Endothelial cell (in vitro differentiated cells): Measurements from ENCODE around the gene SIDT2. TPM values are rescaled to one million over a fixed set of nuclear protein-coding genes. Genes with fewer than 3 reads are reported as not detected.
"Not testable (repeated sequence)": the region's sequence is repeated elsewhere in the genome, so short reads cannot be mapped to it uniquely, and the experiment has no call there.

Experiments
- DNase-seq: peaks from one replicate; pipeline ENCODE4 v3.0.0; 2021; ENCODE audit warnings: low spot score
- H3K27ac Mint-ChIP-seq: one replicate; pipeline ENCODE4 v1.8.0; 2021; ENCODE audit warnings: mixed read lengths, inconsistent platforms; ENCODE audit not compliant: unreplicated experiment
- H3K27me3 Mint-ChIP-seq: one replicate; pipeline ENCODE4 v1.8.0; 2021; ENCODE audit warnings: mild to moderate bottlenecking, moderate library complexity, mixed read lengths, inconsistent platforms; ENCODE audit not compliant: unreplicated experiment
- H3K36me3 Mint-ChIP-seq: one replicate; pipeline ENCODE4 v1.8.0; 2021; ENCODE audit warnings: mild to moderate bottlenecking, low read depth, mixed read lengths, inconsistent platforms; ENCODE audit not compliant: unreplicated experiment
- H3K4me1 Mint-ChIP-seq: one replicate; pipeline ENCODE4 v1.8.0; 2021; ENCODE audit warnings: mild to moderate bottlenecking, mixed read lengths, inconsistent platforms; ENCODE audit not compliant: unreplicated experiment
- H3K4me3 Mint-ChIP-seq: one replicate; pipeline ENCODE4 v1.8.0; 2021; ENCODE audit warnings: mild to moderate bottlenecking, mixed read lengths, inconsistent platforms; ENCODE audit not compliant: unreplicated experiment
- H3K9me3 Mint-ChIP-seq: one replicate; pipeline ENCODE4 v1.8.0; 2021; ENCODE audit warnings: mixed read lengths, inconsistent platforms; ENCODE audit not compliant: unreplicated experiment
- long read RNA-seq: library from polyadenylated mRNA; unstranded; transcript quantifications from one replicate; pipeline ENCODE4 v2.0.0, GENCODE V29; 2020; ENCODE audit not compliant: unreplicated experiment
- total RNA-seq: library from RNA; stranded (reverse); fragmentation: NEBNext Ultra II Directional; extraction: Animal tissue kit (Norgen Biotek cat#: 25700); gene quantifications from one replicate; pipeline ENCODE4 v1.2.1, GENCODE V29; 2021; ENCODE audit not compliant: unreplicated experiment
- TF ChIP-seq, protein P1 (sequence below): fragments of 200-600 bp; sonication (generic); IDR thresholded peaks from one replicate; pipeline ENCODE4 v1.5.0; 2021; ENCODE audit warnings: antibody characterized with exemption; ENCODE audit not compliant: unreplicated experiment

SIDT2 gene
- total RNA-seq, result 41.3 TPM
- long read RNA-seq, partial matches to known transcripts, result 2 of 4 reads
- long read RNA-seq, other reads (novel, unspliced or antisense), result 2 of 4 reads

DNA sequence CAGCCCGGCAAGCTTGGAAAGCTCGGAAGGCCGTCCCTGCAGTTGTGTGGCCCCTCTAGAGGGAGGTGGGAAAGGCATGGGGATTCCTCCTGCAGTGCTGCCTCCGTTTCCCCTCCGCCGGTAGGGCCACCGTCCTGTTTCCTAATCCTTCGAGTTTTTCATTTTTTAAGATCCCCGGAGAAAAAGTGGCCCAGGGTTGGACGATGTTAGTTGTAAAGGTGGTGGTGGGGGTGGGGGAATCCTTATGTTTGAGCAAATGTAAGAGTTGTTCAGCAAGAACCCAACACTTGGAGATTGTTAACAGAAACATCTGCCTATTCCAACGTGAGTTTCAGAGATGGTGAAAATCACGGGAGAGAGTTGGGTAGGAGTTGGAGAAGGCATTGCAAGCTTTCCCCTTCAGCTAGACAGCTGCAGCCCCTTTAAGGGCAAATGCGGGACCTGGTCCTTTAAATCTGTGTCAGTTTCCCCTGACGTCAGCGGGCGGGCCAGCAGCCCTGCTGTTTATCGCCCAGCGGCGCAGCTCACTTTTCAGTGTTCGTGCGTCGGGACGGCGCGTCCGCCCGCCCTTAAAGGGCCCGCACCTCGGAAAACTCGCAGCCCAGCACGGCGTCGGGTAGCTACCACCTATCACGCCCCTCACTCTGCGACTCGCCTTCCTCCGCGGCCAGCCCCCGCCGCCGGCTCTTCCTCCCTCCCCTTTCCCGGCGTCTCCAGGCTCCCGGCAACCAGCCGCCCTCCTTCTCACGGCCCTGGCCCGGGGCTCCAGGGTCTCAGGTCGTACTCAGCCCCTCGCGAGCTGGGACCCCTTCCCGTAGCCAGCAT lies at the start of gene SIDT2:
TSS of gene SIDT2 (plus strand) at position 534 of the 825 bp plus-strand sequence. CDS start 521 bp downstream, outside the sequence.
- Mint-ChIP-seq H3K36me3 (peaks cover 4% of the 10 kb centered on the region), H3K9me3 (no peaks in the 10 kb centered on the region), H3K4me1 (peaks cover 29% of the 10 kb centered on the region), H3K27ac (peak within 1 kb of the TSS; percentile 95), H3K4me3 (peak within 1 kb of the TSS; percentile 96), H3K27me3 (peaks cover 5% of the 10 kb centered on the region)
- TF ChIP-seq, protein P1, sequence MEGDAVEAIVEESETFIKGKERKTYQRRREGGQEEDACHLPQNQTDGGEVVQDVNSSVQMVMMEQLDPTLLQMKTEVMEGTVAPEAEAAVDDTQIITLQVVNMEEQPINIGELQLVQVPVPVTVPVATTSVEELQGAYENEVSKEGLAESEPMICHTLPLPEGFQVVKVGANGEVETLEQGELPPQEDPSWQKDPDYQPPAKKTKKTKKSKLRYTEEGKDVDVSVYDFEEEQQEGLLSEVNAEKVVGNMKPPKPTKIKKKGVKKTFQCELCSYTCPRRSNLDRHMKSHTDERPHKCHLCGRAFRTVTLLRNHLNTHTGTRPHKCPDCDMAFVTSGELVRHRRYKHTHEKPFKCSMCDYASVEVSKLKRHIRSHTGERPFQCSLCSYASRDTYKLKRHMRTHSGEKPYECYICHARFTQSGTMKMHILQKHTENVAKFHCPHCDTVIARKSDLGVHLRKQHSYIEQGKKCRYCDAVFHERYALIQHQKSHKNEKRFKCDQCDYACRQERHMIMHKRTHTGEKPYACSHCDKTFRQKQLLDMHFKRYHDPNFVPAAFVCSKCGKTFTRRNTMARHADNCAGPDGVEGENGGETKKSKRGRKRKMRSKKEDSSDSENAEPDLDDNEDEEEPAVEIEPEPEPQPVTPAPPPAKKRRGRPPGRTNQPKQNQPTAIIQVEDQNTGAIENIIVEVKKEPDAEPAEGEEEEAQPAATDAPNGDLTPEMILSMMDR, result no peak
- peak; percentile 89 for DNase-seq

DNA sequence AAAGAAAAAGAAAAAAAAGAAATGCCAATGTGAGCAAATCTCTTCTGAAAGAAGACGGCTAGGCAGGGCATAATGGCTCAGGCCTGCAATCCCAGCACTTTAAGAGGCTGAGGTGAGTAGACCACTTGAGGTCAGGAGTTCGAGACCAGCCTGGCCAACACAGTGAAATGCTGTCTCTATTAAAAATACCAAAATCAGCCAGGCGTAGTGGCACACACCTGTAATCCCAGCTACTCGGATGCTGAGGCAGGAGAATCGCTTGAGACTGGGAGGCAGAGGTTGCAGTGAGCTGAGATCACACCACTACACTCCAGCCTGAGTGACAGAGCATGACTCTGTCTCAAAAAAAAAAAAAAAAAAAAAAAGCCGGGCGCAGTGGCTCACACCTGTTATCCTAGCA lies 48.1 kb upstream of the SIDT2 start:
- H3K27ac Mint-ChIP-seq, DNase-seq, H3K4me1 Mint-ChIP-seq, H3K9me3 Mint-ChIP-seq, H3K27me3 Mint-ChIP-seq, H3K4me3 Mint-ChIP-seq, H3K36me3 Mint-ChIP-seq: not testable (repeated sequence)

DNA sequence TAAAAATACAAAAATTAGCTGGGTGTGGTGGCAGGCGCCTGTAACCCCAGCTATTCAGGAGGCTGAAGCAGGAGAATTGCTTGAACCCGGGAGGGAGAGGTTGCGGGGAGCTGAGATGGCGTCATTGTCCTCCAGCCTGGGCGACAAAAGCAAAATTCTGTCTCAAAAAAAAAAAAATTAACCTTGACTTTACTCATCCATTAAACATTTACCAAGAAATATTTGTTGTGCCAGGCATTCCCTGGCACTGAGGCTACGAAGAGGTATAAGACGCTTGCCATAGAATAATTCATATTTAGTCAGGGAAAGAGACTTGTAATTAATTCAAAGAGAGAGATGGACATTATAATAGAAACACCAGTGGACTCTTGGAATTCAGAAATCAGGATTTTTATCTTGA lies 47.7 kb upstream of the SIDT2 start:
- no peak for DNase-seq
- H3K4me3 Mint-ChIP-seq, result no peak overlapping the region

DNA sequence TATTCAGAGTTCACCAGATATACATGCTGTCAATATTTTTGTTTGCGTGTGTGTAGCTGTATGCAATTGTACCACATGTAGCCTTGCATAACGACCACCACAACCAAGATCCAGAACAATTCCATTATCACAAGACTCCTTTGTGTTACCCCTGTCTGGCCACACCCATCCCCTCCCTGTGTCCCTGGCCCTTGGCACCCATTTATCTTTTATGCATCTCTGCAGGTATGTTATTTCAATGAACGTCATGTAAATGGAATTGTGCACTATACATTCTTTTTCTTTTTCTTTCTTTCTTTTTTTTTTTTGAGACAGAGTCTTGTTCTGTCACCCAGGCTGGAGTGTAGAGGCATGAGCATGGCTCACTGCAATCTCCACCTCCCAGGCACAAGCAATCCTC lies 44.1 kb upstream of the SIDT2 start:
- H3K4me3 Mint-ChIP-seq, result no peak overlapping the region
- H3K9me3 Mint-ChIP-seq, result no peaks in the 10 kb centered on the region
- no peak overlapping the region for H3K27ac Mint-ChIP-seq
- no peaks in the 10 kb centered on the region for H3K4me1 Mint-ChIP-seq
- no peaks in the 10 kb centered on the region for H3K36me3 Mint-ChIP-seq
- H3K27me3 Mint-ChIP-seq, result peaks cover 3% of the 10 kb centered on the region
- no peak for DNase-seq
- TF ChIP-seq, protein P1, result no peak

More for the DNA sequence above, 47.7 kb upstream of the SIDT2 start:
- TF ChIP-seq, protein P1, result no peak
- Mint-ChIP-seq H3K9me3 (no peaks in the 10 kb centered on the region), H3K27me3 (peaks cover 2% of the 10 kb centered on the region), H3K4me1 (no peaks in the 10 kb centered on the region), H3K36me3 (no peaks in the 10 kb centered on the region), H3K27ac (no peak overlapping the region)

DNA sequence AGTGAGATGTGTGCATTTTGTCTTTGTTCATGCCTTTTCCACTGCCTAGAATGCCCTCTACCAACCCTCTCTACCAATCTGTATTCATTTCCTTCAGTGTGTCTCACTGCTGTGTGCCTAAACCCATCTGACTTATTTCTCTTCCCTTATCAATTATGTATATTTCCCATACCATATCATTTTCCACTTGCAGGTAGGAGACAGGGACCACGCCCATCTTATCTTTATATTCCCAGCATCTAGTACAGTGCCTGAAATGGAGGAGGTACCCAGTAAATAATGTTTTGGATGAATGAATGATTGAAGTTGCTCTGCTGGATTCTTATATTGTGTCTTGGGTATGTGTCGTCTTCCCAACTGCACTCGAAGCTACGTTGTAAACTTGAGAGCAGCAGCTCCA lies 43.6 kb upstream of the SIDT2 start:
- H3K27me3 Mint-ChIP-seq, H3K27ac Mint-ChIP-seq, H3K36me3 Mint-ChIP-seq, H3K4me3 Mint-ChIP-seq, H3K4me1 Mint-ChIP-seq, DNase-seq, H3K9me3 Mint-ChIP-seq: not testable (repeated sequence)

DNA sequence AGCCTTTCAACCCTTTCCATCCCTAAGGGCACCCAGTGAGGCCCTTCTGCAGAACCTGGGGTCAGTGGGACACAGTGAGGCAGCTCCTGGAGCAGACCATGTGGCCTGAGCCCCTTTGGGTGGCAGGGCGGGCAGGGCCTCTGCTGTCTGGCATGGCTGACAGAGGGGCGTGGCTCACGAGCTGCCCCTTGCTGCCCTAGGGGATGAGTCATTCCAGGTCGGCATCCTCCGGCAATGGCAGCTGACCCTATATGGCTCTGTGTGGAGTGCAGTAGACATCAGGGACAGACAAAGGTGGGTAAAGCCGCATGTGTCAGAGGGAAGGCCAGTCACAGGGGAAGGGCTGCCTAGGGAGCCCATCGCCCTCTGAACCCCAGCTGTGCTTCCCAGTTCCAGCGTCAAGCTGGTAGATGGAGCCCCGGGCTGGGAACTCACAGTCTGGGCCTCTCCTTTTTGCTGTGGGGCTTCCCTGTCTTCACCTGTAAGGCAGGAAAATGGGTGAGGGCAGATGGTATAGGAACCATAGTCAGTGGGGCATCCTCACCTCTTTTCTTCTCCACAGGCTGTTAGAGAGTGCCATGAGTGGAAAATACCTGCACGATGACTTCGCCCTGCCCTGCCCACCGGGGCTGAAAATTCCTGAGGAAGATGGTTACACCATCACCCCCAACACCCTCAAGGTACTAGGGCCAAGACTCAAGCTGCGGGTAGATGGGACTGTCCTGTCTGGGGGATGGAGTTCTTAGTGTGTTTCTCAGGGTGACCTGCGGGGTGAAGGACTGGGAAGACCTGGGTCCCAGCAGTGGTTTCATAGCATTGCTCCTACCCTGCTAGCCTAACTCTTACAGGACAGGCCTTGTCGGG lies 41.1 kb upstream of the SIDT2 start:
- DNase-seq, H3K36me3 Mint-ChIP-seq, H3K4me1 Mint-ChIP-seq, H3K9me3 Mint-ChIP-seq, H3K27me3 Mint-ChIP-seq, H3K27ac Mint-ChIP-seq, H3K4me3 Mint-ChIP-seq: not testable (repeated sequence)
